PFSK-1 (cell line): Measurements from ENCODE around the gene DCK.

Experiments
- FOXP2 ChIP-seq: optimal IDR thresholded peaks from 2 replicates; pipeline ENCODE3; 2011; ENCODE audit warnings: borderline replicate concordance, control low read depth, inconsistent platforms; ENCODE audit not compliant: insufficient read depth; ENCODE audit errors: extremely low read length, extremely low read depth
- POLR2AphosphoS5 ChIP-seq: IDR thresholded peaks from 2 replicates; pipeline ENCODE4 v1.6.1; 2012; ENCODE audit warnings: low read depth, mild to moderate bottlenecking, control low read depth, low read length, moderate library complexity
- SIN3A ChIP-seq: IDR thresholded peaks from 2 replicates; pipeline ENCODE4 v1.6.1; 2012; ENCODE audit warnings: mild to moderate bottlenecking, low read length, moderate library complexity, borderline replicate concordance; ENCODE audit not compliant: insufficient read depth
- TAF1 ChIP-seq: IDR thresholded peaks from 2 replicates; pipeline ENCODE4 v1.6.1; 2012; ENCODE audit warnings: low read length, control low read depth, borderline replicate concordance; ENCODE audit not compliant: insufficient read depth
- TF ChIP-seq, protein P1 (sequence below), 2 experiments: IDR thresholded peaks; 2 replicates each; pipeline versions ENCODE4 v1.6.1 to v1.8.0; 2011 to 2012; ENCODE audit warnings: low read depth in 2 of 2, low read length in 2 of 2, control low read depth in 1 of 2, inconsistent platforms in 1 of 2, mild to moderate bottlenecking in 1 of 2, moderate library complexity in 1 of 2; ENCODE audit not compliant: insufficient read depth in 1 of 2

Gene DCK

DNA sequence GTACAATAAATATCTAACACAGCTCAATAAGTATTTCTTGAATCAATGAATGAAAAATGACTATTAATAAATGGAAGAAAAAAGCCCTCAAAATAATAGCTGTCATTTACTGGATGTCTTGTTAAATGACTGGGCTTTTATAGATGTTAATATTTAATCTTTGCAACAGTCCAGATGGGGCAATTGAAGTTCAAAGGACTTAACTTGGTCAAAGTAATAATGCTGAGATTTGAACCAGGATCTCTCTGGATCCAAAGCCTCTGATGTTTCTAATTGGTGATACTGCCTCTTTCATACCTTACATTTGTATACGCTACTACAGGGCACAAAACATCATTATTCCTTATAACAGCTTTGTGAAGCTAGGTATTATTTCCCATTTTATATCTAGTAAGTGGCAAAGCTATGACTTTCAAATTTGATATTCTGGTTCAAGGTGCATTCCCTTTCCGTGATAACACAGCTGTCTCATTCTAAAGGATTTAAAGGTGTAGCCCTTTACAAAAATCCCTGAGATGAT, 72.6 kb downstream of the DCK start:
- TF ChIP-seq SIN3A (no peak), FOXP2 (no peak)

DNA sequence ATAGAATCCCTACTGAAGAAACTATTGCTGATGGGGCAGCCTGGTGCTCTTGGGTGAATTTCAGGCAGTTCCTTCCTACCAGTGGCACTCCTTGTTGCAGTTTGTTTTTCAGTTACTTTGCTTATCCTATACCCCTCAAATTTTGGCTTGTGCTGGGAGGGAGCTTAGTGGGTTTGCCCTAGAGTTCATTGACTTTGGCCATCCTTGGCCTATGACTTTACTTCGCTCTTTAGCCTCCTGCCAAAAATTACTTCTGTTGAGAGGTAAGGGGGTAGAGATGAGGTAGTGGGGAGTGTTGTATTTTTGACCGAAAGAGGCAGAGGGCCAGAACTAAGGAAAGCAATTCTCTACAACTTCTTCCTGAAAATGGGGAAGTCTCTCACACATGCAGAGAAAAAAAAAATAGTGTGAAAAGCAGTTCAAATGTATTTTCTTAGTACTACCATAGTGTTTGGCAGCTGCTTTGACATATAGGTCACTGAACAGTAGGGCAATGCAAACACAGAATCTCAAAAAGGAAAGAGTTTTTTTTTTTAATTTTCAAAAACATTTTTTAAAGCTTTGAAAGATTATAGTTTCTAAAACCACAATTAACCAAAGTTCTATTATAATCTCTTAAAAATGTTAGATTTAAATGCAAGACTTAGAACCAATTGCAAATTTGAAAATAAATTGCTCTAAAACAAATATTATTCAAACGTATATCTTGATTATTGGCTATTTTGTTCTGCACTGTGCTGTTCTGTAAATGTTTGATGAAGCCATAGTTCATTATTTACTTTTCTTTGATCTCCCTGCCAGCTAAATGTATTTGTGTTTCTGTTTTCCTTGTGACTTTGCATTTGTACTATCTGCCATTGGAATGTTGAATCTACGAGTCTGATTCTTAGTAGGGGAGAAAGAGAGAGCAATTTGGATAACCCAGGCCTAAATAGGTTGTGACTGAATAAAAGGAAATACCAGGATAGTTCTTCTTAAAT, 73.6 kb downstream of the DCK start:
- TF ChIP-seq TAF1 (no peak), POLR2AphosphoS5 (no peak), SIN3A (no peak), FOXP2 (no peak)
- TF ChIP-seq, protein P1, sequence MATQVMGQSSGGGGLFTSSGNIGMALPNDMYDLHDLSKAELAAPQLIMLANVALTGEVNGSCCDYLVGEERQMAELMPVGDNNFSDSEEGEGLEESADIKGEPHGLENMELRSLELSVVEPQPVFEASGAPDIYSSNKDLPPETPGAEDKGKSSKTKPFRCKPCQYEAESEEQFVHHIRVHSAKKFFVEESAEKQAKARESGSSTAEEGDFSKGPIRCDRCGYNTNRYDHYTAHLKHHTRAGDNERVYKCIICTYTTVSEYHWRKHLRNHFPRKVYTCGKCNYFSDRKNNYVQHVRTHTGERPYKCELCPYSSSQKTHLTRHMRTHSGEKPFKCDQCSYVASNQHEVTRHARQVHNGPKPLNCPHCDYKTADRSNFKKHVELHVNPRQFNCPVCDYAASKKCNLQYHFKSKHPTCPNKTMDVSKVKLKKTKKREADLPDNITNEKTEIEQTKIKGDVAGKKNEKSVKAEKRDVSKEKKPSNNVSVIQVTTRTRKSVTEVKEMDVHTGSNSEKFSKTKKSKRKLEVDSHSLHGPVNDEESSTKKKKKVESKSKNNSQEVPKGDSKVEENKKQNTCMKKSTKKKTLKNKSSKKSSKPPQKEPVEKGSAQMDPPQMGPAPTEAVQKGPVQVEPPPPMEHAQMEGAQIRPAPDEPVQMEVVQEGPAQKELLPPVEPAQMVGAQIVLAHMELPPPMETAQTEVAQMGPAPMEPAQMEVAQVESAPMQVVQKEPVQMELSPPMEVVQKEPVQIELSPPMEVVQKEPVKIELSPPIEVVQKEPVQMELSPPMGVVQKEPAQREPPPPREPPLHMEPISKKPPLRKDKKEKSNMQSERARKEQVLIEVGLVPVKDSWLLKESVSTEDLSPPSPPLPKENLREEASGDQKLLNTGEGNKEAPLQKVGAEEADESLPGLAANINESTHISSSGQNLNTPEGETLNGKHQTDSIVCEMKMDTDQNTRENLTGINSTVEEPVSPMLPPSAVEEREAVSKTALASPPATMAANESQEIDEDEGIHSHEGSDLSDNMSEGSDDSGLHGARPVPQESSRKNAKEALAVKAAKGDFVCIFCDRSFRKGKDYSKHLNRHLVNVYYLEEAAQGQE (IDR thresholded peaks at IDR 0.05; ENCODE audit: insufficient read depth in 1 of 2, low read depth in 2 of 2, low read length in 2 of 2) = no peak

DNA sequence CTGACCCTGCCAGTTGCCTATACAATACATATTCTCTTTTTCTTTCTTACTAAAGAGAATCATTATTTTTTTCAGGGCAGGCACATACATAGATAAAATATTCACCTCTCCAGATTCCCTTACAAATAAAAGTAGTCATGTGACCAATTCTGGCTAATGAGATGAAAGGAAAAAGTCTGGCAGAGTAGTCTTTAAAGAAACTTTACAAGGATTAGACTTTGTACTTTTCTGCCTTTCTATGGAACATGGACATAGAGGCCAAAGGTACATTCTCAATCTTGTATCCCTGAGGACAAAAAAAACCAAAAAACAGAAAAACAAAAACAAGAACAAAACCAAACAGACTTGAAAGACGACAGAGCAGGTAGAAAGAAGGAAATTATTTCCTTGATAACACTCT, 75.6 kb downstream of the DCK start:
- TF ChIP-seq TAF1 (no peak), POLR2AphosphoS5 (no peak)

DNA sequence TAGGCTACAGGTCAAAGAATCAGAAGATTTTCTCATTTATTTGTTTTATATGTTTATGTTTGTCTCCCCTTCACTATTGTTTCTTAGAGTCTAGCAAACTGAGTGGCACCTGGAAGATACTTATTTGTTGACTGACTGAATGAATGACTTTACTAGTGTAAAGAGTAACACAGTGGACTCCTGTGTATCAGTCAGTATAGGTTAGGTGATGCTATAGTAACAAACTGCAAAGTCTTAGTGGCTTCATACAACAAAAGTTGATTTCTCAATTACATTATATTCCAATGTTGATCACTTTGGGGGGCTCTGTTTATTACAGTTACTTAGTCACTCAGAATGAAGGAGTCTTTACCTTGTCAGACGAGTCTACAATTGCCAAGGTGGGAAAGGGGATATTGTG, 76.6 kb downstream of the DCK start:
- TF ChIP-seq POLR2AphosphoS5 (no peak), SIN3A (no peak), FOXP2 (no peak), TAF1 (no peak)
- TF ChIP-seq, protein P1 (IDR thresholded peaks at IDR 0.05; ENCODE audit: insufficient read depth in 1 of 2, low read depth in 2 of 2, low read length in 2 of 2) = no peak

DNA sequence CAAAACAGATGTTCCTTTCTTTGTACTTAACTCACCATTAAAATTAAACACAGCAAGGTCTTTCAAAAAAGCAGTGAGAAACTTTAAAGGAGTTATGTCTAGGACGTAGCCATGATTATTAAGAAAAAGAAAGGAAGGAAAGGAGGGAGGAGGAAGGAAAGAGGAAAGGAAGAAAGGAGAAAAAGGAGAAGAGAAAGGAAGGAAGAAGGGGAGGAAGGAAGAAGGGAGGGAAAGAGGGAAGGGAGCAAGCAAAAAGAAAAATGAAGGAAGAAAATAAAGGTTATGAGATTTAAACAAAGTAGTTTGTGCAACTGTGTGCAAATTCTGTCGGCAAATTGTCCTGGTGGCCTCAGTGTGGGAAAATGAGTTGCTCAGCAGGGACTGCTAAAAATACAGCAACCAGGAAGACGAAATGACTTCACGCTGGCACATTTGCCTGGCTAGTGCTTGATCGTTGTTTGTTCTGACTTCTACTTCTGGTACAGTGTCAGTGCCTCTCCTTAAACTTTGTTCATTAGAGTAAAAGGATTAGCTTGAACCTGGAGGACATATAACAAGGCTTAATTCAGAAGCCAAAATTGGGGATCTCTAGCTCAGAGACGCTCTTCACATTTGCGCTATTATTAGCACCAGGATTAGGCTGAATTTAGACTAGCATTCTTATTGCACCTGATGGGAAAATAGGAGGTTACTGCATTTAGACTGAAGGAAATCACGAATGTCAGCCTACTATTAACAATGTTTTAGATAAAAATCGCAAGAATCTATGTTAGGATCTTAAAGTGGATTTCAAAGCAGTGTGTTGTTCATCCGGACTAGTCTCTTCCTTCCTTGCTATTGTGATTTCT, 81.2 kb downstream of the DCK start:
- TF ChIP-seq FOXP2 (no peak), POLR2AphosphoS5 (no peak), SIN3A (no peak), TAF1 (no peak)
- TF ChIP-seq, protein P1 (IDR thresholded peaks at IDR 0.05; ENCODE audit: insufficient read depth in 1 of 2, low read depth in 2 of 2, low read length in 2 of 2) = no peak
